Caco-2 (cell line): Measurements from ENCODE around the gene CDKN3. TPM values are rescaled to one million over a fixed set of nuclear protein-coding genes. Genes with fewer than 3 reads are reported as not detected.
A peak's percentile ranks its signal among the peaks of the same experiment; 100 is the strongest.

ENCODE experiments used
- BruUV-seq: library from RNA; stranded (reverse); fragments of 400-500 nt; replicated peaks from 2 replicates; lab custom pipeline; 2021; lab: Mats Ljungman, UMichigan
- CTCF ChIA-PET: fragments of 300-600 bp; sonication (Branson Sonifier 250); formaldehyde crosslinking; loops from one replicate; lab custom pipeline; 2022; ENCODE audit warnings: antibody characterized with exemption; lab: Charles Lee
- POLR2A ChIA-PET: fragments of 300-600 bp; sonication (Branson Sonifier 250); formaldehyde crosslinking; loops from one replicate; lab custom pipeline; 2022; ENCODE audit warnings: antibody characterized with exemption; lab: Charles Lee
- DNase-seq, 2 experiments: peaks; one replicate each; pipeline versions ENCODE4 v3.0.0 to v3.0.0-alpha.2; 2020 to 2022
- H3K27me3 ChIP-seq: replicated peaks from 2 replicates; pipeline ENCODE4 v1.6.0; 2011; ENCODE audit warnings: low read length; ENCODE audit not compliant: control insufficient read depth, insufficient read depth
- H3K36me3 ChIP-seq: 2 replicates; pipeline ENCODE4 v1.5.1; 2011; ENCODE audit warnings: low read length; ENCODE audit not compliant: control insufficient read depth, insufficient read depth
- H3K4me1 ChIP-seq: fragments of 250-450 bp; sonication (Bioruptor Pico); 2 replicates; pipeline ENCODE4 v1.5.1; 2020; ENCODE audit warnings: mild to moderate bottlenecking
- H3K4me3 ChIP-seq: 2 replicates; pipeline ENCODE4 v1.5.1; 2011; ENCODE audit warnings: low read depth, mild to moderate bottlenecking, control low read depth, low read length
- H3K9me3 ChIP-seq: fragments of 250-450 bp; sonication (Bioruptor Pico); 2 replicates; pipeline ENCODE4 v1.5.1; 2020; ENCODE audit warnings: mild to moderate bottlenecking, moderate library complexity
- H3K27ac Mint-ChIP-seq: one replicate; pipeline ENCODE4 v1.8.0; 2022; ENCODE audit warnings: mixed read lengths; ENCODE audit not compliant: unreplicated experiment
- H3K27me3 Mint-ChIP-seq: one replicate; pipeline ENCODE4 v1.8.0; 2022; ENCODE audit warnings: mixed read lengths; ENCODE audit not compliant: insufficient read depth, unreplicated experiment
- H3K36me3 Mint-ChIP-seq: one replicate; pipeline ENCODE4 v1.8.0; 2022; ENCODE audit warnings: mild to moderate bottlenecking, mixed read lengths; ENCODE audit not compliant: insufficient read depth, unreplicated experiment
- H3K4me1 Mint-ChIP-seq: one replicate; pipeline ENCODE4 v1.8.0; 2022; ENCODE audit warnings: low read depth, mixed read lengths; ENCODE audit not compliant: unreplicated experiment
- H3K4me3 Mint-ChIP-seq: one replicate; pipeline ENCODE4 v1.8.0; 2022; ENCODE audit warnings: mild to moderate bottlenecking, moderate library complexity, mixed read lengths; ENCODE audit not compliant: unreplicated experiment
- H3K9me3 Mint-ChIP-seq: one replicate; pipeline ENCODE4 v1.8.0; 2022; ENCODE audit warnings: mixed read lengths; ENCODE audit not compliant: unreplicated experiment
- CTCF ChIP-seq, 2 experiments: fragments of 200-600 bp in 1 of 2; IDR thresholded peaks; 1 replicate in 1 of 2; 2 replicates in 1 of 2; pipeline versions ENCODE4 v1.5.1 to v1.8.0; 2011 to 2022; ENCODE audit warnings: antibody characterized with exemption in 1 of 2, control low read depth in 1 of 2, inconsistent platforms in 1 of 2, low read depth in 1 of 2, low read length in 1 of 2, mild to moderate bottlenecking in 1 of 2, moderate library complexity in 1 of 2; ENCODE audit not compliant: insufficient read depth in 1 of 2, severe bottlenecking in 1 of 2, unreplicated experiment in 1 of 2
- intact Hi-C: fragments of 100-400 bp; cut with micrococcal nuclease; formaldehyde crosslinking; loops from one replicate; pipeline ENCODE4 v1.10.0; 2022; ENCODE audit not compliant: unreplicated experiment
- total RNA-seq: library from RNA; stranded (reverse); gene quantifications from 2 replicates; pipeline ENCODE4 v1.2.3, GENCODE V29; 2022

Gene CDKN3
- total RNA-seq, 1 experiment from 2014 or later, result 83.0 TPM

GRCh38 chr14:54350203-54350602 lies 46.6 kb upstream of the CDKN3 start:
- DNase-seq, result no peak
- no peak overlapping the region for H3K27ac Mint-ChIP-seq
- peaks cover 17% of the 10 kb centered on the region for H3K36me3 Mint-ChIP-seq
- CTCF ChIA-PET, result interaction anchor here (1.7 kb wide), 1 partner anchor 21 kb away, joined by 4 read pairs; no protein-coding TSS in a partner anchor
- no peak for TF ChIP-seq CTCF (IDR thresholded peaks at IDR 0.05; ENCODE audit: insufficient read depth in 1 of 2, low read depth in 1 of 2, low read length in 1 of 2, severe bottlenecking in 1 of 2, unreplicated experiment in 1 of 2)
- H3K4me1 Mint-ChIP-seq, result peaks cover 29% of the 10 kb centered on the region
- Histone ChIP-seq H3K9me3 (peaks cover 12% of the 10 kb centered on the region), H3K27me3 (no peaks in the 10 kb centered on the region), H3K4me1 (peaks cover 23% of the 10 kb centered on the region), H3K4me3 (no peak overlapping the region), H3K36me3 (no peaks in the 10 kb centered on the region)
- H3K9me3 Mint-ChIP-seq, result peaks cover 24% of the 10 kb centered on the region
- no peaks in the 10 kb centered on the region for H3K27me3 Mint-ChIP-seq
- H3K4me3 Mint-ChIP-seq, result no peak overlapping the region
- BruUV-seq, result no TSS peak
- POLR2A ChIA-PET, result no interaction called here
- intact Hi-C loops, result loop anchor here (5.0 kb wide), 1 partner anchor 1428 kb away; no protein-coding TSS in a partner anchor

- intact Hi-C loops, result loop anchor here (5.0 kb wide), 1 partner anchor 1431 kb away; no protein-coding TSS in a partner anchor
- Histone ChIP-seq H3K27me3 (no peaks in the 10 kb centered on the region), H3K4me1 (peaks cover 24% of the 10 kb centered on the region), H3K36me3 (no peaks in the 10 kb centered on the region), H3K4me3 (no peak overlapping the region), H3K9me3 (peaks cover 12% of the 10 kb centered on the region)
- Mint-ChIP-seq H3K4me1 (peaks cover 31% of the 10 kb centered on the region), H3K9me3 (peaks cover 25% of the 10 kb centered on the region), H3K27me3 (no peaks in the 10 kb centered on the region), H3K27ac (peak overlapping the region; percentile 91), H3K4me3 (peak overlapping the region; percentile 65), H3K36me3 (peaks cover 17% of the 10 kb centered on the region)
- no TSS peak for BruUV-seq
- no peak for TF ChIP-seq CTCF (IDR thresholded peaks at IDR 0.05; ENCODE audit: insufficient read depth in 1 of 2, low read depth in 1 of 2, low read length in 1 of 2, severe bottlenecking in 1 of 2, unreplicated experiment in 1 of 2)
- no peak for DNase-seq
- ChIA-PET POLR2A (interaction anchor here (0.6 to 1.5 kb wide), 2 partner anchors 10 to 43 kb away, joined by 3 to 8 read pairs; partner anchors contain the start of gene CDKN3), CTCF (no interaction called here)
Observed at GRCh38 chr14:54353266-54353665, 43.5 kb upstream of the CDKN3 start.

GRCh38 chr14:54353694-54354093 lies 43.1 kb upstream of the CDKN3 start:
- TF ChIP-seq CTCF (IDR thresholded peaks at IDR 0.05; ENCODE audit: insufficient read depth in 1 of 2, low read depth in 1 of 2, low read length in 1 of 2, severe bottlenecking in 1 of 2, unreplicated experiment in 1 of 2), result no peak
- intact Hi-C loops, result loop anchor here (5.0 kb wide), 1 partner anchor 1431 kb away; no protein-coding TSS in a partner anchor
- H3K9me3 ChIP-seq, result peaks cover 12% of the 10 kb centered on the region
- H3K36me3 ChIP-seq, result no peaks in the 10 kb centered on the region
- Mint-ChIP-seq H3K27me3 (no peaks in the 10 kb centered on the region), H3K4me1 (peaks cover 31% of the 10 kb centered on the region), H3K36me3 (peaks cover 17% of the 10 kb centered on the region), H3K27ac (peak overlapping the region; percentile 91), H3K9me3 (peaks cover 25% of the 10 kb centered on the region), H3K4me3 (peak overlapping the region; percentile 65)
- ChIA-PET POLR2A (interaction anchor here (0.6 to 1.5 kb wide), 4 partner anchors 10 to 101 kb away, joined by 3 to 8 read pairs (median 4); partner anchors contain the start of gene CDKN3), CTCF (interaction anchor here (1.2 to 1.8 kb wide), 3 partner anchors 13 to 67 kb away, joined by 6 to 9 read pairs (median 8); partner anchors contain the start of gene CDKN3)
- H3K27me3 ChIP-seq, result no peaks in the 10 kb centered on the region
- no peak for DNase-seq
- H3K4me1 ChIP-seq, result peaks cover 24% of the 10 kb centered on the region
- BruUV-seq, result no TSS peak
- H3K4me3 ChIP-seq, result no peak overlapping the region
